Effector CD8-positive, alpha-beta T cell (primary cell): ENCODE results near the gene MYOD1.

Experiments used
- DNase-seq: peaks from one replicate; lab custom pipeline; 2025; lab: John Stamatoyannopoulos, UW

MYOD1 gene

GRCh38 chr11:17750013-17750800 lies 30.8 kb downstream of the MYOD1 start:
- DNase-seq = no peak

GRCh38 chr11:17750801-17751165 lies 31.4 kb downstream of the MYOD1 start:
- no peak for DNase-seq

- DNase-seq = no peak
Measured at GRCh38 chr11:17751558-17751957, 32.2 kb downstream of the MYOD1 start.

GRCh38 chr11:17752144-17752543 lies 32.8 kb downstream of the MYOD1 start:
- DNase-seq = no peak

GRCh38 chr11:17753153-17753552 lies 33.8 kb downstream of the MYOD1 start:
- DNase-seq = no peak

- DNase-seq = no peak
Measured at GRCh38 chr11:17753641-17754040, 34.3 kb downstream of the MYOD1 start.

GRCh38 chr11:17755891-17756290 lies 36.5 kb downstream of the MYOD1 start:
- DNase-seq = no peak

GRCh38 chr11:17760102-17761029 lies 41.0 kb downstream of the MYOD1 start:
- no peak for DNase-seq

- no peak for DNase-seq
Measured at GRCh38 chr11:17762309-17762974, 43.1 kb downstream of the MYOD1 start.

- DNase-seq = no peak
Measured at GRCh38 chr11:17763244-17763643, 43.9 kb downstream of the MYOD1 start.

GRCh38 chr11:17763703-17764102 lies 44.3 kb downstream of the MYOD1 start:
- DNase-seq = no peak

- no peak for DNase-seq
Measured at GRCh38 chr11:17764446-17765218, 45.3 kb downstream of the MYOD1 start.

GRCh38 chr11:17765356-17766072 lies 46.1 kb downstream of the MYOD1 start:
- DNase-seq = no peak

- no peak for DNase-seq
Measured at GRCh38 chr11:17766073-17766359, 46.6 kb downstream of the MYOD1 start.

- no peak for DNase-seq
Measured at GRCh38 chr11:17766590-17766989, 47.2 kb downstream of the MYOD1 start.

- DNase-seq = no peak
Measured at GRCh38 chr11:17767301-17767885, 48.0 kb downstream of the MYOD1 start.

GRCh38 chr11:17767914-17768313 lies 48.5 kb downstream of the MYOD1 start:
- DNase-seq = no peak

GRCh38 chr11:17768547-17768946 lies 49.2 kb downstream of the MYOD1 start:
- no peak for DNase-seq

- DNase-seq = no peak
Measured at GRCh38 chr11:17769218-17769617, 49.8 kb downstream of the MYOD1 start.

GRCh38 chr11:17770048-17770652 lies 50.8 kb downstream of the MYOD1 start:
- DNase-seq = no peak
